ENCODE data around the gene MAN1C1. TPM values are rescaled to one million over a fixed set of nuclear protein-coding genes. Genes with fewer than 3 reads are reported as not detected.

MAN1C1 gene
- total and polyA plus RNA-seq, 2 donors (not counting 1 experiment from before 2014, with no cell fraction given): 0.31 to 0.89 TPM

DNA sequence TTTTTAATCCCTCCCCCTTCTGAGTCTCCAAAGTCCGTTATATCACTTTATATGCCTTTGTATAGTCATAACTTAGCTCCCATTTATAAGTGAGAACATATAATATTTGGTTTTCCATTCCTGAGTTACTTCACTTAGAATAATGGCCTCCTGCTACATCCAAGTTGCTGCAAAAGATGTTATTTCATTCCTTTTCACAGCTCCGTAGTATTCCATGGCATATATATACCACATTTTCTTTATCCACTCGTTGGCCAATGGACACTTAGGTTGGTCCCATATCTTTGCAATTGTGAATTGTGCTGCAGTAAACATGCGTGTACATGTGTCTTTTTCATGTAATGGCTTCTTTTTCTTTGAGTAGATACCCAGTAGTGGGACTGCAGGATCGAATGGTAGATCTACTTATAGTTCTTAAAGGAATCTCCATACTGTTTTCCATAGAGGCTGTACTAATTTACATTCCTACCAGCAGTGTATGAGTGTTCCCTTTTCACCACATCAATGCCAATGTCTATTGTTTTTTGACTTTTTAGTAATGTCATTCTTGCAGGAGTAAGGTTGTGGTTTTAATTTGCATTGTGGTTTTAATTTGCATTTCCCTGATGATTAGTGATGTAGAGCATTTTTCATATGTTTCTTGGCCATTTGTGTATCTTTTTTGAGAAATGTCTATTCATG lies 12.3 kb downstream of the MAN1C1 start:
- H4K20me1 ChIP-seq (ENCODE audit: control insufficient read depth, insufficient read depth, low read length, poor library complexity, severe bottlenecking): no peaks in the 10 kb centered on the region
- peak; percentile 58 for DNase-seq
- H3K4me3 Mint-ChIP-seq: peak overlapping the region; percentile 39
- no peak overlapping the region for H3K27ac Mint-ChIP-seq
- peak overlapping the region in 1 of 5 experiments; percentile 32 for H3K4me3 ChIP-seq (ENCODE audit: control extremely low read depth in 1 of 5, extremely low read depth in 1 of 5, insufficient read depth in 1 of 5, low read depth in 2 of 5, low read length in 4 of 5)
- peaks cover 9 to 11% of the 10 kb centered on the region in 2 donors for H3K4me1 ChIP-seq (ENCODE audit: control insufficient read depth in 2 of 2, insufficient read depth in 2 of 2, low read length in 2 of 2)
- peaks cover 15% of the 10 kb centered on the region for H3K4me1 Mint-ChIP-seq
- H3K4me2 ChIP-seq (replicated peaks; ENCODE audit: low read depth, low read length, poor library complexity, severe bottlenecking): peak overlapping the region; percentile 8
- H3K9me3 ChIP-seq (ENCODE audit: control extremely low read depth in 1 of 3, control insufficient read depth in 2 of 3, insufficient read depth in 1 of 3, low read length in 2 of 3): peaks cover 0 to 17% (median 4%) of the 10 kb centered on the region in 3 donors
- 60% methylated on average over 1 of the region's 5 CpGs for WGBS (ENCODE audit: insufficient coverage)
- intact Hi-C loops (cut with micrococcal nuclease): no loop called here
- peak; percentile 39 for ATAC-seq (ENCODE audit: low read depth)
- CTCF ChIA-PET: no interaction called here
- no peak overlapping the region for H3K9ac ChIP-seq (ENCODE audit: low read length)
- no peaks in the 10 kb centered on the region for H3K36me3 ChIP-seq (replicated peaks in 1 of 2; ENCODE audit: control extremely low read depth in 1 of 2, control insufficient read depth in 1 of 2, extremely low read depth in 1 of 2, insufficient read depth in 2 of 2, low read length in 1 of 2)
- POLR2A ChIA-PET: no interaction called here
- no peaks in the 10 kb centered on the region for H3K79me2 ChIP-seq (ENCODE audit: control insufficient read depth, insufficient read depth, low read length)
- TF ChIP-seq, protein P1, sequence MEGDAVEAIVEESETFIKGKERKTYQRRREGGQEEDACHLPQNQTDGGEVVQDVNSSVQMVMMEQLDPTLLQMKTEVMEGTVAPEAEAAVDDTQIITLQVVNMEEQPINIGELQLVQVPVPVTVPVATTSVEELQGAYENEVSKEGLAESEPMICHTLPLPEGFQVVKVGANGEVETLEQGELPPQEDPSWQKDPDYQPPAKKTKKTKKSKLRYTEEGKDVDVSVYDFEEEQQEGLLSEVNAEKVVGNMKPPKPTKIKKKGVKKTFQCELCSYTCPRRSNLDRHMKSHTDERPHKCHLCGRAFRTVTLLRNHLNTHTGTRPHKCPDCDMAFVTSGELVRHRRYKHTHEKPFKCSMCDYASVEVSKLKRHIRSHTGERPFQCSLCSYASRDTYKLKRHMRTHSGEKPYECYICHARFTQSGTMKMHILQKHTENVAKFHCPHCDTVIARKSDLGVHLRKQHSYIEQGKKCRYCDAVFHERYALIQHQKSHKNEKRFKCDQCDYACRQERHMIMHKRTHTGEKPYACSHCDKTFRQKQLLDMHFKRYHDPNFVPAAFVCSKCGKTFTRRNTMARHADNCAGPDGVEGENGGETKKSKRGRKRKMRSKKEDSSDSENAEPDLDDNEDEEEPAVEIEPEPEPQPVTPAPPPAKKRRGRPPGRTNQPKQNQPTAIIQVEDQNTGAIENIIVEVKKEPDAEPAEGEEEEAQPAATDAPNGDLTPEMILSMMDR (IDR thresholded peaks at IDR 0.05): no peak
- TF ChIP-seq EZH2 (IDR thresholded peaks at IDR 0.05; ENCODE audit: borderline replicate concordance, insufficient read depth, low read depth, low read length, poor library complexity, severe bottlenecking): no peak
- no peak overlapping the region for H2AFZ ChIP-seq (ENCODE audit: insufficient read depth, low read depth, low read length, poor library complexity, severe bottlenecking)
- peaks cover 82% of the 10 kb centered on the region for H3K27me3 Mint-ChIP-seq
- no peak overlapping the region for H3K27ac ChIP-seq (ENCODE audit: low read length in 2 of 2)
- H3K27me3 ChIP-seq (replicated peaks in 1 of 4; ENCODE audit: control extremely low read depth in 1 of 4, control insufficient read depth in 3 of 4, insufficient read depth in 4 of 4, low read length in 3 of 4): peaks cover 0 to 49% (median 32%) of the 10 kb centered on the region in 4 experiments
- no peaks in the 10 kb centered on the region for H3K9me3 Mint-ChIP-seq (ENCODE audit: insufficient read depth)

DNA sequence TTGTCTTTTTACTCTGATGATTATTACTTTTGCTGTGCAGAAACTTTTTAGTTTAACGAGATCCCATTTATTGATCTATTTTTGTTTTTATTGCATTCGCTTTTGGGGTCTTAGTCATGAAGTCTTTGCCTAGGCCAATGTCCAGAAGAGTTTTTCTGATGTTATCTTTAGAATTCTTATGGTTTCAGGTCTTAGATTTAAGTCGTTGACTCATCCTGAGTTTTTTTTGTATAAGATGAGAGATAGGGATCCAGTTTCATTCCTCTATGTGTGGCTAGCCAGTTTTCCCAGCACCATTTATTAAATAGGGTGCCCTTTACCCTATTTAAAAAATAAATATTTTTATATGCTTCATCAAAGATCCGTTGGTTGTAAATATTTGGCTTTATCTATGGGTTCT lies 13.2 kb downstream of the MAN1C1 start:
- Histone ChIP-seq H2AFZ (ENCODE audit: insufficient read depth, low read depth, low read length, poor library complexity, severe bottlenecking) (no peak overlapping the region), H3K9ac (ENCODE audit: low read length) (no peak overlapping the region), H3K27ac (ENCODE audit: low read length in 2 of 2) (no peak overlapping the region), H4K20me1 (ENCODE audit: control insufficient read depth, insufficient read depth, low read length, poor library complexity, severe bottlenecking) (no peaks in the 10 kb centered on the region), H3K4me3 (ENCODE audit: control extremely low read depth in 1 of 5, extremely low read depth in 1 of 5, insufficient read depth in 1 of 5, low read depth in 2 of 5, low read length in 4 of 5) (no peak overlapping the region), H3K36me3 (replicated peaks in 1 of 2; ENCODE audit: control extremely low read depth in 1 of 2, control insufficient read depth in 1 of 2, extremely low read depth in 1 of 2, insufficient read depth in 2 of 2, low read length in 1 of 2) (no peaks in the 10 kb centered on the region), H3K27me3 (replicated peaks in 1 of 4; ENCODE audit: control extremely low read depth in 1 of 4, control insufficient read depth in 3 of 4, insufficient read depth in 4 of 4, low read length in 3 of 4) (peaks cover 0 to 43% (median 31%) of the 10 kb centered on the region in 4 experiments), H3K4me2 (replicated peaks; ENCODE audit: low read depth, low read length, poor library complexity, severe bottlenecking) (no peak overlapping the region), H3K79me2 (ENCODE audit: control insufficient read depth, insufficient read depth, low read length) (no peaks in the 10 kb centered on the region), H3K9me3 (ENCODE audit: control extremely low read depth in 1 of 3, control insufficient read depth in 2 of 3, insufficient read depth in 1 of 3, low read length in 2 of 3) (peaks cover 0 to 17% (median 5%) of the 10 kb centered on the region in 3 donors), H3K4me1 (ENCODE audit: control insufficient read depth in 2 of 2, insufficient read depth in 2 of 2, low read length in 2 of 2) (peaks cover 9 to 11% of the 10 kb centered on the region in 2 donors)
- ATAC-seq (ENCODE audit: low read depth) (no peak), DNase-seq (no peak)
- peak overlapping the region; percentile 16 for H3K4me3 Mint-ChIP-seq
- no peaks in the 10 kb centered on the region for H3K9me3 Mint-ChIP-seq (ENCODE audit: insufficient read depth)
- no peak overlapping the region for H3K27ac Mint-ChIP-seq
- peaks cover 18% of the 10 kb centered on the region for H3K4me1 Mint-ChIP-seq
- WGBS (ENCODE audit: insufficient coverage): 77% methylated on average over 2 of the region's 4 CpGs
- intact Hi-C loops (cut with micrococcal nuclease): no loop called here
- H3K27me3 Mint-ChIP-seq: peaks cover 80% of the 10 kb centered on the region
- POLR2A ChIA-PET: no interaction called here
- CTCF ChIA-PET: no interaction called here
- TF ChIP-seq EZH2 (IDR thresholded peaks at IDR 0.05; ENCODE audit: borderline replicate concordance, insufficient read depth, low read depth, low read length, poor library complexity, severe bottlenecking): no peak
- TF ChIP-seq, protein P1 (IDR thresholded peaks at IDR 0.05): no peak
